ENCODE measurements around the gene MAP4K2.

GRCh38 chr11:64762674-64763525 is 40.1 kb downstream of the MAP4K2 start:
- TF ChIP-seq, protein P1, sequence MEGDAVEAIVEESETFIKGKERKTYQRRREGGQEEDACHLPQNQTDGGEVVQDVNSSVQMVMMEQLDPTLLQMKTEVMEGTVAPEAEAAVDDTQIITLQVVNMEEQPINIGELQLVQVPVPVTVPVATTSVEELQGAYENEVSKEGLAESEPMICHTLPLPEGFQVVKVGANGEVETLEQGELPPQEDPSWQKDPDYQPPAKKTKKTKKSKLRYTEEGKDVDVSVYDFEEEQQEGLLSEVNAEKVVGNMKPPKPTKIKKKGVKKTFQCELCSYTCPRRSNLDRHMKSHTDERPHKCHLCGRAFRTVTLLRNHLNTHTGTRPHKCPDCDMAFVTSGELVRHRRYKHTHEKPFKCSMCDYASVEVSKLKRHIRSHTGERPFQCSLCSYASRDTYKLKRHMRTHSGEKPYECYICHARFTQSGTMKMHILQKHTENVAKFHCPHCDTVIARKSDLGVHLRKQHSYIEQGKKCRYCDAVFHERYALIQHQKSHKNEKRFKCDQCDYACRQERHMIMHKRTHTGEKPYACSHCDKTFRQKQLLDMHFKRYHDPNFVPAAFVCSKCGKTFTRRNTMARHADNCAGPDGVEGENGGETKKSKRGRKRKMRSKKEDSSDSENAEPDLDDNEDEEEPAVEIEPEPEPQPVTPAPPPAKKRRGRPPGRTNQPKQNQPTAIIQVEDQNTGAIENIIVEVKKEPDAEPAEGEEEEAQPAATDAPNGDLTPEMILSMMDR (conservative IDR thresholded peaks at IDR 0.05 in 1 of 2, IDR thresholded peaks at IDR 0.05 in 1 of 2; ENCODE audit: extremely low read depth in 1 of 2, insufficient read depth in 1 of 2, low read depth in 1 of 2, low read length in 2 of 2) = no peak
- TF ChIP-seq EZH2 (IDR thresholded peaks at IDR 0.05; ENCODE audit: borderline replicate concordance, low read length) = no peak
